HG03139 (cell line): ENCODE data around the gene ELK1.
"Not testable (repeated sequence)": the region's sequence is repeated elsewhere in the genome, so short reads cannot be mapped to it uniquely, and the experiment has no call there.

Experiments
- ATAC-seq: cut with Tn5 transposase; IDR thresholded peaks from one replicate; pipeline ENCODE4 v1.9.1; 2021; ENCODE audit not compliant: unreplicated experiment

ELK1 gene

GRCh38 chrX:47613082-47613481 is 37.3 kb downstream of the ELK1 start:
- no peak for ATAC-seq

DNA sequence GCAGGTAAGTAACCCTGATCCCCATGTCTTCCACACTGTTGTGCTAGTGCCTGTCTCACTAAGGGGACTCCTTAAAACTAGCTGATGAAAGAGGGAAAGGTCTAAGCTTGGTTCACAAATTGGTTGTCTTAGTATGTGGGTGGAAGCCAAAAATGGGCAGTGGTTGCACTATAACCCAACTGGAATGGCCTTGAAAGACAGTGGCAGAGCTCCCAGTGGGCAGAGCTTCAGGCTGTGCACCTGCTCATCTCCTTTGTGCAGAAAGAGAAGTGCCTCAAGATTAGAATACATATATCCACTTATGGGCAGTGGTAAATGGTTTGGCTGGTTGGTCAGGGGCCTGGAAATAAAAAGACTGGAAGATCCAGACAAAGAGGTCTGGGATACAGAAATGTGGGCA is 37.9 kb downstream of the ELK1 start:
- ATAC-seq: no peak

- ATAC-seq: no peak
Observed at GRCh38 chrX:47611926-47612325, 38.4 kb downstream of the ELK1 start.

DNA sequence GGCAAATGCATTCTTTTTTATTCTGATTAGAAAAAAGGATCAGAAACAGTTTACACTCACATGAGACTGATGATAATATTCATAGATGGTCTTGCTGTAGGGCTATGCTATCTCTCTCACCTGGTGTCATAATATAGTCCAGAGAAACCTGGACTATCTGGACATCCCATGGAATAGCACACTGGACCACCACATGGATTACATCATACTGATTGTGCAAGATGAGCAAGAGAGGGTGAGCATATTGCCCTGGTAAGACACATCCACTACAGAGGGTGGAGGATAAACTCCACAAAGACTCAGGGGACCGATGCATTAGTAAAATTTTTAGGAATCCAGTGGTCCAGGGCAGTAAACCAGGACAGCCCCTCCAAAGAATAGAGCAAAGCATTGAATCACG is 38.9 kb downstream of the ELK1 start:
- no peak for ATAC-seq

DNA sequence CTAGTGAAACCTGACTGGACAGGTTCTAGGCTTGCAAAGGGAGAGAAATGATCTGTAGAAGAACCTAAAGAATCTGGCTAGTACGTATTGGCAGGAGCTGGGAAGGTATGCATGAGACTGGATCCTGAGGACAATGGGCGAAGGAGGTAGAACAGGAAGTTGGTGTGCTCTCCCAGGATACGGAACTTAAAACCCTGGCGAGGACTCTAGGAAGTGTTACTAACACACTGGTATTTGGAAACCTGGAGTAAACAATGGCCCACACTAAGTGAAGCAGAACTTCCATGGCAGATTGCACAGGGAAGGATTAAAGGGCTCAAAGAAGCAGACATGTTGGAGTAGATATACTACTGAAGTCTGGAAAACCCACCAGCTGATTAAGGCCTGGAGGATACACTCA is 39.9 kb downstream of the ELK1 start:
- no peak for ATAC-seq

DNA sequence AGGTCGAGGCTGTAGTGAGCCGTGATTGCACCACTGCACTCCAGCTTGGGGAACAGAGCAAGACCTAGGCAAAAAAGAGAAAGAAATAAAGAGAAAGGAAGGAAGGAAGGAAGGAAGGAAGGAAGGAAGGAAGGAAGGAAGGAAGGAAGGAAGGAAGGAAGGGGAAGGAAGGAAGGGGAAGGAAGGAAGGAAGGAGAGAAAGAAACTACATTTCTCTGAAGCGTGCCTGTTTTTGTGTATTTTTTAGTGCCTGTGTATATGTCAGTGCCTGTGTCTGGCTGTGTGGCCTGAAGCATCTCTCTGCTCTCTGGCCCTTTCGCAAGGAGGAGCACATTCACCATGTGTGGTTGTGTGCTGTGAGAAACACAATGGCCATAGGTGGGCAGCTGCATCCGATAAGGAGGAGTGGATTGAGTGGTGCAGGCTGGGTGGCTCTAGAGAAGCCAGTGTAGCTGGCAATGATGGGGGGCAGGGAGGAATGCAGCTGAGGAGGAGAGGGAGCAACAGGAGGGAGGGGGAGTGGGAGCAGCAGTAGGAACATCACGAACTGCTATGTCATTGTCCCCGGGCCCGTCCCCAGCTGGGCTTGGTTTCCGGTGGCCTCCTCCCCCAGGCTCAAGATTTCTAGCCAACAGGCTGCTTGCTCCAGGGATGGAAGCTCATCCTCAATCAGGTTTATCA is 42.1 kb downstream of the ELK1 start:
- ATAC-seq: no peak

- no peak for ATAC-seq
Observed at GRCh38 chrX:47607091-47607490, 43.3 kb downstream of the ELK1 start.

GRCh38 chrX:47605024-47605423 is 45.3 kb downstream of the ELK1 start:
- ATAC-seq: no peak

GRCh38 chrX:47603125-47603524 is 47.2 kb downstream of the ELK1 start:
- not testable (repeated sequence) for ATAC-seq

- no peak for ATAC-seq
Observed at GRCh38 chrX:47597222-47597621, 53.1 kb downstream of the ELK1 start.

- no peak for ATAC-seq
Observed at GRCh38 chrX:47596256-47596655, 54.1 kb downstream of the ELK1 start.

- ATAC-seq: no peak
Observed at GRCh38 chrX:47595716-47596251, 54.6 kb downstream of the ELK1 start.

GRCh38 chrX:47593522-47593921 is 56.8 kb downstream of the ELK1 start:
- ATAC-seq: no peak

DNA sequence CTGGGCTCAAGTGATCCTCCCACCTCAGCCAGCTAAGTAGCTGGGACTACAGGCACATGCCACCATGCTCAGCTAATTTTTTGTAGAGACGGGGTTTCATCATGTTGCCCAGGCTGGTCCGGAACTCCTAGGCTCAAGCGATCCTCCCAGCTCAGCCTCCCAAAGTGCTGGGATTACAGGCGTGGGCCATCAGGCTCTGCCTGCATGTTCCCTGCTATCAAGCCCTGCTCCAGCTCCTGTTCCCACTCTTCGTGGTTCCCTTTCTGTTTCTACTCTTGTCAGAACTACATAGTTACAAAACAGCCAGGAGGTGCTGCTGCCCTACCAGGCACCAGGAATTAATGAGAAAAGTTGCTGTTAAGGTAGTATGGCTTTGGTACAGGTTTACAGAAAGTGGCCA is 59.4 kb downstream of the ELK1 start:
- no peak for ATAC-seq

DNA sequence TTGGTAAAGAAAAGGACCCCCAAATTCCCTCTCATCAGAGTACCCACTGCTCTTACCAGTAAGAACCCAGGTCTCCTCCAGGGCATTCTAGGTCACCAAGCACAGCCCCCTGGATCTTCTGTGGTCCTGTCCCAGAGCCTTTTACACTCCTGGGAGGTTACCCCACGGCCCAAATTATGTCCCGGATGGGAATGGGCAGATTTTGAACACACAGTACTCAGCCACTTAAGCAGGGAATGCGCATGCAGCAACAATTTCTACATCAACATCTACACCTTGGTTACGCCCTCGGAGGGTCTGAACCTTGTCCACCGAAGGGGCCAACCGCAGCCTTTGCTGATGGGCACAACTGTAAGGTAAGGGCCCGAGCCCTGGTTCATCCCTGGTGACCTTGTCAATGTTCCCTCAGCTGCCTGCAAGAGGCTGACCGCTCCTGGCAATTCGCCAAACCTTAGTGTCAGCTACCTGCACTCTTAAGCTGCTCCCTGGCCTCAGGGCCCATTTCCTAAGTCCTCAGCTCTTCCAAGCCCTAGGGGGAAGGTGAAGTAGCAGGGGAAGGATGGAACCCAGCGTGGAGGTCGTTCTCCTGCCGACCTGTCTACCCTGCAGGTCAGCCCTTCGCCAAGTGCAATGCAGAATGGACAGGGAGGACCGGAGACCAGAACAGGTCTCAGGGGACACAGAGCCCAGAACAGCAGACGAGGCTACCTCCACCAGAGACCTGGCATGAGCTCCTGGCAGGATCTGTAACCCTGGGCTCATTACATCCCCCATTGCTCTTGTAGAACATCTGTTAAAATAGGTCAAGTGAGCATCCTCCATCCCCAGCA is 62.2 kb downstream of the ELK1 start:
- no peak for ATAC-seq

DNA sequence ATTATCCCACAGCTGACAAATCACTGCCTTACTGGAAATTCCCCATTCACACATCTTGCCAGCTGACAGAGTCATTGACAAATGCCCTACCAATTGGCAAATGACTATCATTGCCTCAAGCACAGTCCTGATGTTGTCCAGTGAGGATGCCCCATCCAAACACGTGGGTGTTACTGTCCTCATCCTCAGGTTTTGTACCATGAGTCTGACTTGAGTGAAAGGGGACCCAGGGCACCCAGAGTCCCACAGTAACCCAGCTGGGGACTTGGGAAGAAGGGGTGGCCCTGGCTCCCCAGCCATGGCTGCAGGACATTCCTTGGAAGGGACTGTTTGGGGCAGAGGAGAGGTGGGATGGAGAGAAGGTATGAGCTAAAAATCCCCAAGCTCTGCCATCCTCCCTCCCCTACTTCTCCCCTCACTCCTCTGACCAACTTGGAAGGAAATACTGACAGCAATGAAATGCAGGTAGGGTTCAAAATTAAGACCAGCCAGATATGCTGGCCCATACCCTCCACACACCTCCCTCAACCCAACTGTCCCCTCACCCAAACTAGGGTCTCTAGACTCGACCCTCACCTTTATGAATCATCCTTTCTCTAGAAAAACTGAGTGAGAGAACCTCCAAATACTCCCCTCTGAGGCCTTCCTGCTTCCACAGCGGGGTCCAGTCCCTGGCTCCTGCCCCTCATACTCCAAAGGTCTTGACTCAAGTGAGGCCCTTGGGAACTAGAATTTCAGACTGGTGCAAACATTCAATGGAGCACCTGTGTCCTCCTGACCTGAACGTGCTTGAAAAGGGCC is 63.1 kb downstream of the ELK1 start:
- ATAC-seq: no peak

- no peak for ATAC-seq
Observed at GRCh38 chrX:47586043-47586787, 64.1 kb downstream of the ELK1 start.
